H9 (cell line): Measurements from ENCODE around the gene EBP. TPM values are rescaled to one million over a fixed set of nuclear protein-coding genes. Genes with fewer than 3 reads are reported as not detected.

Experiments used
- DNase-seq: peaks from one replicate; pipeline ENCODE4 v3.0.0-alpha.2; 2017
- H2AFZ ChIP-seq: one replicate; pipeline ENCODE4 v1.6.1; 2013; ENCODE audit warnings: mild to moderate bottlenecking, low read length, control low read depth, moderate library complexity
- H2AK5ac ChIP-seq: 2 replicates; pipeline ENCODE4 v1.6.1; 2013; ENCODE audit warnings: low read length, control low read depth, mixed read lengths; ENCODE audit not compliant: insufficient read length
- H2BK120ac ChIP-seq: one replicate; pipeline ENCODE4 v1.6.1; 2013; ENCODE audit warnings: low read depth, mild to moderate bottlenecking, low read length, control low read depth, inconsistent platforms; ENCODE audit not compliant: poor library complexity, severe bottlenecking
- H2BK12ac ChIP-seq: 2 replicates; pipeline ENCODE4 v1.6.1; 2013; ENCODE audit warnings: low read length, control low read depth, mixed read lengths, low read depth; ENCODE audit not compliant: insufficient read length
- H2BK15ac ChIP-seq: 2 replicates; pipeline ENCODE4 v1.6.1; 2013; ENCODE audit warnings: low read depth, low read length, control low read depth
- H2BK20ac ChIP-seq: one replicate; pipeline ENCODE4 v1.6.1; 2013; ENCODE audit warnings: low read depth, mild to moderate bottlenecking, low read length, control low read depth, inconsistent platforms; ENCODE audit not compliant: poor library complexity, severe bottlenecking
- H2BK5ac ChIP-seq: 2 replicates; pipeline ENCODE4 v1.6.1; 2013; ENCODE audit warnings: low read length, control low read depth, mixed read lengths; ENCODE audit not compliant: insufficient read length
- H3K14ac ChIP-seq: 2 replicates; pipeline ENCODE4 v1.6.1; 2013; ENCODE audit warnings: low read length, control low read depth; ENCODE audit not compliant: insufficient read depth
- H3K18ac ChIP-seq: 2 replicates; pipeline ENCODE4 v1.6.1; 2013; ENCODE audit warnings: low read depth, mild to moderate bottlenecking, mixed read lengths, low read length, control low read depth; ENCODE audit not compliant: insufficient read length
- H3K23ac ChIP-seq: 2 replicates; pipeline ENCODE4 v1.6.1; 2013; ENCODE audit warnings: low read length, control low read depth, mixed read lengths, low read depth; ENCODE audit not compliant: insufficient read length
- H3K23me2 ChIP-seq: 2 replicates; pipeline ENCODE4 v1.6.1; 2013; ENCODE audit warnings: low read depth, mild to moderate bottlenecking, mixed read lengths, low read length, control low read depth; ENCODE audit not compliant: insufficient read length, poor library complexity, severe bottlenecking
- H3K27ac ChIP-seq: 2 replicates; pipeline ENCODE4 v1.5.1; 2013; ENCODE audit warnings: low read length, control low read depth, mixed read lengths, low read depth; ENCODE audit not compliant: insufficient read length
- H3K27me3 ChIP-seq: 2 replicates; pipeline ENCODE4 v1.6.1; 2013; ENCODE audit warnings: low read length, control low read depth, inconsistent platforms; ENCODE audit not compliant: insufficient read depth
- H3K4ac ChIP-seq: 2 replicates; pipeline ENCODE4 v1.6.1; 2013; ENCODE audit warnings: low read depth, mild to moderate bottlenecking, control low read depth, inconsistent platforms, low read length, moderate library complexity
- H3K4me1 ChIP-seq: 2 replicates; pipeline ENCODE4 v1.6.1; 2013; ENCODE audit warnings: low read length, control low read depth, inconsistent platforms; ENCODE audit not compliant: insufficient read depth
- H3K4me2 ChIP-seq: 2 replicates; pipeline ENCODE4 v1.6.1; 2013; ENCODE audit warnings: low read length, control low read depth, mixed read lengths; ENCODE audit not compliant: insufficient read length, insufficient read depth
- H3K56ac ChIP-seq: 2 replicates; pipeline ENCODE4 v1.6.1; 2013; ENCODE audit warnings: low read depth, mild to moderate bottlenecking, mixed read lengths, low read length, control low read depth; ENCODE audit not compliant: insufficient read length
- H3K79me1 ChIP-seq: 2 replicates; pipeline ENCODE4 v1.6.1; 2013; ENCODE audit warnings: low read depth, mild to moderate bottlenecking, moderate library complexity, low read length, control low read depth, inconsistent platforms; ENCODE audit not compliant: insufficient read depth, poor library complexity, severe bottlenecking
- H3K79me2 ChIP-seq: 2 replicates; pipeline ENCODE4 v1.6.1; 2013; ENCODE audit warnings: low read length, control low read depth, inconsistent platforms; ENCODE audit not compliant: insufficient read depth
- H3K9ac ChIP-seq: 2 replicates; pipeline ENCODE4 v1.6.1; 2013; ENCODE audit warnings: low read length, control low read depth, mixed read lengths; ENCODE audit not compliant: insufficient read length; ENCODE audit errors: extremely low read depth
- H3K9me3 ChIP-seq: one replicate; pipeline ENCODE4 v1.6.1; 2013; ENCODE audit warnings: low read depth, low read length, inconsistent platforms; ENCODE audit not compliant: control insufficient read depth
- H3T11ph ChIP-seq: one replicate; pipeline ENCODE4 v1.6.1; 2013; ENCODE audit warnings: mild to moderate bottlenecking, low read length, control low read depth, inconsistent platforms
- H4K20me1 ChIP-seq: one replicate; pipeline ENCODE4 v1.6.1; 2013; ENCODE audit not compliant: control insufficient read depth, insufficient read length, insufficient read depth
- H4K5ac ChIP-seq: 2 replicates; pipeline ENCODE4 v1.6.1; 2013; ENCODE audit warnings: low read depth, mild to moderate bottlenecking, mixed read lengths, low read length, control low read depth; ENCODE audit not compliant: insufficient read length
- H4K8ac ChIP-seq: replicated peaks from 2 replicates; pipeline ENCODE4 v1.6.1; 2013; ENCODE audit warnings: low read length, control low read depth, mixed read lengths, low read depth; ENCODE audit not compliant: insufficient read length
- H4K91ac ChIP-seq: 2 replicates; pipeline ENCODE4 v1.6.1; 2013; ENCODE audit warnings: low read depth, mild to moderate bottlenecking, moderate library complexity, mixed read lengths, low read length, control low read depth; ENCODE audit not compliant: insufficient read length
- H3K27ac Mint-ChIP-seq, 3 experiments: 2 replicates in 2 of 3; 3 replicates in 1 of 3; pipeline ENCODE4 v1.8.0; 2020 to 2021; ENCODE audit warnings: mixed read lengths in 3 of 3, mild to moderate bottlenecking in 1 of 3, moderate library complexity in 1 of 3
- H3K27me3 Mint-ChIP-seq: 2 replicates; pipeline ENCODE4 v1.8.0; 2021; ENCODE audit warnings: low read depth, mild to moderate bottlenecking, moderate library complexity, mixed read lengths
- H3K36me3 Mint-ChIP-seq, 3 experiments: 2 replicates in 2 of 3; 3 replicates in 1 of 3; pipeline ENCODE4 v1.8.0; 2020 to 2021; ENCODE audit warnings: low read depth in 3 of 3, mixed read lengths in 3 of 3; ENCODE audit not compliant: insufficient read depth in 1 of 3
- H3K4me1 Mint-ChIP-seq, 2 experiments: 2 replicates each; pipeline ENCODE4 v1.8.0; 2020; ENCODE audit warnings: mixed read lengths in 2 of 2
- H3K4me3 Mint-ChIP-seq, 2 experiments: 2 replicates in 1 of 2; 3 replicates in 1 of 2; pipeline ENCODE4 v1.8.0; 2020 to 2021; ENCODE audit warnings: mild to moderate bottlenecking in 2 of 2, mixed read lengths in 2 of 2, moderate library complexity in 1 of 2
- H3K9me3 Mint-ChIP-seq, 2 experiments: 2 replicates in 1 of 2; 3 replicates in 1 of 2; pipeline ENCODE4 v1.8.0; 2020; ENCODE audit warnings: mild to moderate bottlenecking in 2 of 2, mixed read lengths in 2 of 2, moderate library complexity in 1 of 2
- WGBS: extraction: QIAGEN DNeasy Blood & Tissue Kit; methylation state at CpG from one replicate; pipeline ENCODE4 v1.1.7; 2013; ENCODE audit warnings: missing lambda C conversion rate, low lambda C conversion rate, mixed read lengths; ENCODE audit not compliant: insufficient read length; ENCODE audit errors: extremely low coverage; 5-methylcytosine and 5-hydroxymethylcytosine counted together
- total RNA-seq: library from RNA; stranded (reverse); gene quantifications from 2 replicates; pipeline ENCODE4 v1.2.1, GENCODE V29; 2021
- TF ChIP-seq, protein P1 (sequence below): fragments of 200-600 bp; sonication (generic); conservative IDR thresholded peaks from 3 replicates; pipeline ENCODE4 v1.8.0; 2021; ENCODE audit warnings: antibody characterized with exemption, mild to moderate bottlenecking

The EBP gene
- total RNA-seq, 1 experiment from 2014 or later, result 117 TPM

DNA sequence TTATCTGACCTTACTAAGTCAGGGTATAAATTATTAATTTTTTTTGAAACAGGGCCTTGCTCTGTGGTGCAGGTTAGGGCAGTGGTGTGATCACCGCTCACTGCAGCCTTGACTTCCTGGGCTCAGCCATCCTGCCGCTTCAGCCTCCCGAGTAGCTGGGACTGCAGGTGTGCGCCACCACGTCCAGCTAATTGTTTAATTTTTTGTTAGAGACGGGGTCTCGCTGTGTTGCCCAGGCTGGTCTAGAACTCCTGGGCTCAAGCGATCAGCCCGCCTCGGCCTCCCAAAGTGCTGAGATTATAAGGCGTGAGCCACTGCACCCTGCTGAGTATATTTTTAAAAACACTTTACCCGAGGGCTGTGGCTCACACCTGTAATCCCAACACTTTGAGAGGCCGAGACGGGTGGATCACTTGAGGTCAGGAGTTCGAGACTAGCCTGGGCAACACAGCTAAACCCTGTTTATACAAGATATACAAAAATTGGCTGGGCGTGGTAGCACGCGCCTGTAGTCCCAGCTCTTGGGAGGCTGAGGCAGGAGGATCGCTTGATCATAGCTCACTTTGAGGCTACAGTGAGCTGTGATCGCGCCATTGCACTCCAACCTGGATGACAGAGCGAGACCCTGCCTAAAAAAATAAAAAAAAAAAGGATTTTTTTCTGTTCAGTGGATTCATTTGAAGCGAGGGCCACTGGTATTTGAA, 17.2 kb downstream of the EBP start:
- H3K23me2 ChIP-seq, result no peaks in the 10 kb centered on the region
- H2BK20ac ChIP-seq, result no peak overlapping the region
- H3K4me2 ChIP-seq, result no peak overlapping the region
- no peaks in the 10 kb centered on the region for H4K20me1 ChIP-seq
- no peak overlapping the region for H3K23ac ChIP-seq
- Mint-ChIP-seq H3K4me3 (peak overlapping the region; percentile 87 to 91; a peak in 4 of 5 replicates), H3K36me3 (peaks cover 1 to 31% (median 6%) of the 10 kb centered on the region in 3 experiments), H3K27ac (no peak overlapping the region), H3K4me1 (peaks cover 5 to 6% of the 10 kb centered on the region in 2 experiments), H3K27me3 (no peaks in the 10 kb centered on the region), H3K9me3 (peaks cover 63 to 82% of the 10 kb centered on the region in 2 experiments)
- H3K79me1 ChIP-seq, result no peaks in the 10 kb centered on the region
- H3K56ac ChIP-seq, result no peak overlapping the region
- no peaks in the 10 kb centered on the region for H3K4me1 ChIP-seq
- no peak overlapping the region for H4K5ac ChIP-seq
- no peak overlapping the region for H3K18ac ChIP-seq
- no peak overlapping the region for H3K4ac ChIP-seq
- no peak overlapping the region for H3K14ac ChIP-seq
- H2AFZ ChIP-seq, result no peak overlapping the region
- H3K9me3 ChIP-seq, result peaks cover 19% of the 10 kb centered on the region
- DNase-seq, result no peak
- TF ChIP-seq, protein P1, sequence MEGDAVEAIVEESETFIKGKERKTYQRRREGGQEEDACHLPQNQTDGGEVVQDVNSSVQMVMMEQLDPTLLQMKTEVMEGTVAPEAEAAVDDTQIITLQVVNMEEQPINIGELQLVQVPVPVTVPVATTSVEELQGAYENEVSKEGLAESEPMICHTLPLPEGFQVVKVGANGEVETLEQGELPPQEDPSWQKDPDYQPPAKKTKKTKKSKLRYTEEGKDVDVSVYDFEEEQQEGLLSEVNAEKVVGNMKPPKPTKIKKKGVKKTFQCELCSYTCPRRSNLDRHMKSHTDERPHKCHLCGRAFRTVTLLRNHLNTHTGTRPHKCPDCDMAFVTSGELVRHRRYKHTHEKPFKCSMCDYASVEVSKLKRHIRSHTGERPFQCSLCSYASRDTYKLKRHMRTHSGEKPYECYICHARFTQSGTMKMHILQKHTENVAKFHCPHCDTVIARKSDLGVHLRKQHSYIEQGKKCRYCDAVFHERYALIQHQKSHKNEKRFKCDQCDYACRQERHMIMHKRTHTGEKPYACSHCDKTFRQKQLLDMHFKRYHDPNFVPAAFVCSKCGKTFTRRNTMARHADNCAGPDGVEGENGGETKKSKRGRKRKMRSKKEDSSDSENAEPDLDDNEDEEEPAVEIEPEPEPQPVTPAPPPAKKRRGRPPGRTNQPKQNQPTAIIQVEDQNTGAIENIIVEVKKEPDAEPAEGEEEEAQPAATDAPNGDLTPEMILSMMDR, result no peak
- no peak overlapping the region for H2BK120ac ChIP-seq
- H2BK12ac ChIP-seq, result no peak overlapping the region
- H3K27me3 ChIP-seq, result no peaks in the 10 kb centered on the region
- no peaks in the 10 kb centered on the region for H3K79me2 ChIP-seq
- no peak overlapping the region for H2BK15ac ChIP-seq
- no peak overlapping the region for H3T11ph ChIP-seq
- H4K91ac ChIP-seq, result no peak overlapping the region
- no peak overlapping the region for H4K8ac ChIP-seq
- H3K27ac ChIP-seq, result no peak overlapping the region
- H2BK5ac ChIP-seq, result no peak overlapping the region
- H3K9ac ChIP-seq, result no peak overlapping the region
- H2AK5ac ChIP-seq, result no peak overlapping the region
- no CpG with 5 or more reads among the region's 23 CpGs for WGBS
